ENCODE measurements around the gene FGF16.
"Not testable (repeated sequence)": the region's sequence is repeated elsewhere in the genome, so short reads cannot be mapped to it uniquely, and the experiment has no call there.

The FGF16 gene

DNA sequence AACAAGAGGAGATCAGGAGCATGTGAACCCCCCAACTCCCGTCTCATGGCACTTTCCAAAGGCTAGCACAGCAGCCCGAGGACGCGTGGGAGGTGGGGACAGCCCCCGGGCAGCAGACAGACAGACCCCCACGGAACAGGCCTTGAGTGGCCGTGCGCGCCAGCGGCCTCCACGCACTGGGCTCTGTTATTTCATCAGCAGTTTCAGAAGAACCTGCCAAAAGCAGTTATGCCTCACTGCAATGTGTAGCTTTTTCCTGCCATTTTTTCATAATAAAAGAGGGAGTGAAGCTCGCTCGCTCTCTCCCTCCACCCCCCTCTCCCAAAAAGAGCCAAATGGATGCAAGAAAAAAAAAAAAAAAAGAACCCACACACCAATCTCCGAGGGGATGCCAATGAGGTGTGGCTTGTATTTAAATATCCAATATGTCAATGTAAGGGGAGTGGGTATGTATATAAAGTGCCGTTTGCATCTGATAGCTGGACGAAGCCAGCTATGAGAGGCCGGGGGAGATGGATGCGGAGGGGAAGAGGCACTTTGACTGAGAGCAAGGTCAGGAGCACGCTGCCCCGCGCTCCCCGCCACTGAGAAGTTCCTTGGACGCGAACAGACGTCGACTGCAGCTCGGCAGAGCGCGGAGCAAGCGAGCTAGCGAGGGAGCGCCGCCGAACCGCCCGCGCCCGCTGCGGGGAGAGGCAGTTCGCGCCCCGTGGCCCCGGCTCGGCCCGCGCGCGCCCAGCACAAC, at the start of gene FGF16:
Gene FGF16, plus strand, starts transcription at position 482 of the 745 bp plus-strand sequence. CDS start 286 bp downstream, outside the sequence.
- DNase-seq (ENCODE audit: extremely low read depth, low read depth), result no peak
- TF ChIP-seq CTCF (IDR thresholded peaks at IDR 0.05; ENCODE audit: low read depth, low read length), result no peak

GRCh38 chrX:77398330-77398954, 48.7 kb upstream of the FGF16 start:
- DNase-seq (ENCODE audit: extremely low read depth, low read depth), result no peak
- TF ChIP-seq CTCF (IDR thresholded peaks at IDR 0.05; ENCODE audit: low read depth, low read length), result no peak

DNA sequence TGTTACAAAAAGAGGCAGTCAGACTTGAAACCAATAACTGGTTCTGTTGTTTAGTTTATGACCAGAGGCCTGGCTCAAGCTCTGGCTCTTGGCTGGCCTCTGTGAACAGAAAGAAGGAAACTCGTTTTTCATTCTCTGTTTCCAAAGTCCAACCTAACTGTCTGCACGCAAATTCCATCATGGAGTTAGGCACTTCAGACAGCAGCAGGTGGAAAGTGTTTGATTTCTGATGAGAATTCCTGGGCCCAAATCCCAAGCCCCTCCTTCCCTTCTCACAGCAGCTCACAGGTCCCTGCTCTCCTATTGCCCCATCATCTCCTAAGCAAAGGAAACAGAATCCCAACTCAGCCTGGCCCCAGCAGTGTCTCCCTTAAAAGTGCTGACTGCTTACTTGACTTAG, 42.8 kb upstream of the FGF16 start:
- no peak for DNase-seq (ENCODE audit: extremely low read depth, low read depth)
- no peak for TF ChIP-seq CTCF (IDR thresholded peaks at IDR 0.05; ENCODE audit: low read depth, low read length)

GRCh38 chrX:77407821-77408220, 39.4 kb upstream of the FGF16 start:
- not testable (repeated sequence) for DNase-seq (ENCODE audit: extremely low read depth, low read depth)

GRCh38 chrX:77412631-77413030, 34.6 kb upstream of the FGF16 start:
- no peak for TF ChIP-seq CTCF (IDR thresholded peaks at IDR 0.05; ENCODE audit: low read depth, low read length)
- no peak for DNase-seq (ENCODE audit: extremely low read depth, low read depth)

- no peak for DNase-seq (ENCODE audit: extremely low read depth, low read depth)
- no peak for TF ChIP-seq CTCF (IDR thresholded peaks at IDR 0.05; ENCODE audit: low read depth, low read length)
Observed at GRCh38 chrX:77415161-77415560, 32.0 kb upstream of the FGF16 start.

DNA sequence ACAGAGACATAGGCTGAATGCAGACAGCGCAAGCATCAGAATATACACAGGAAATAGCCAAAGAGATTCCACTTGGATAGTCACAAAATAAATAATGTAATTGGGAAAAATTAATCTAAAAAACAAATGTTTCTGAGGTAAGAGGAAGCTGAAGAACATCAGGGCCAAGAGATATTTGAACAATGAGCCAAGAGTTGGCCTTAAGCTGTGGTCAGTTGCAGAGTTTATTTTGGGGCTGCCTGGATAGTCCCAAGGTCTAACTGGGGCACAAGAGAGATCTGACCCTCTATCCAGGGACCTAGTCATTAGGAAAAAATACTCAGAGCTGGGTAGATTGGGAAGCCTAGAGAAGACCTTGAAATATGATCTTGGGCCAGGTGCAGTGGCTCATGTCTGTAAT, 31.3 kb upstream of the FGF16 start:
- no peak for TF ChIP-seq CTCF (IDR thresholded peaks at IDR 0.05; ENCODE audit: low read depth, low read length)

More for the DNA sequence above, 31.3 kb upstream of the FGF16 start:
- DNase-seq (ENCODE audit: extremely low read depth, low read depth), result no peak
